GM23338 (cell line): ENCODE measurements around the gene OR2S2. TPM values are rescaled to one million over a fixed set of nuclear protein-coding genes. Genes with fewer than 3 reads are reported as not detected.

ENCODE experiments used
- ATAC-seq: fragments of 200-7000 bp; cut with Tn5 transposase; 3 replicates; pipeline ENCODE4 v1.9.1; 2020
- DNase-seq: peaks from one replicate; pipeline ENCODE4 v3.0.0-alpha.2; 2015; ENCODE audit warnings: low spot score
- H2AFZ ChIP-seq: fragments of 200-600 bp; sonication (generic); 2 replicates; pipeline ENCODE4 v1.8.0; 2016; ENCODE audit warnings: antibody characterized with exemption, mild to moderate bottlenecking, moderate library complexity
- H3F3A ChIP-seq: fragments of 200-600 bp; sonication (generic); replicated peaks from 2 replicates; pipeline ENCODE4 v1.8.0; 2017; ENCODE audit warnings: antibody characterized with exemption, mixed run types, low read depth
- H3K27ac ChIP-seq: fragments of 200-600 bp; sonication (generic); 2 replicates; pipeline ENCODE4 v1.6.1; 2016; ENCODE audit warnings: low read depth
- H3K27me3 ChIP-seq: fragments of 200-600 bp; sonication (generic); 2 replicates; pipeline ENCODE4 v1.8.0; 2016; ENCODE audit warnings: mild to moderate bottlenecking, mixed run types, moderate library complexity; ENCODE audit not compliant: insufficient read depth
- H3K36me3 ChIP-seq: fragments of 200-600 bp; sonication (generic); 2 replicates; pipeline ENCODE4 v1.8.0; 2016; ENCODE audit warnings: mild to moderate bottlenecking; ENCODE audit not compliant: insufficient read depth
- H3K4me1 ChIP-seq: fragments of 200-600 bp; sonication (generic); 2 replicates; pipeline ENCODE4 v1.8.0; 2016; ENCODE audit warnings: mild to moderate bottlenecking, moderate library complexity; ENCODE audit not compliant: insufficient read depth
- H3K4me2 ChIP-seq: fragments of 200-600 bp; sonication (generic); 2 replicates; pipeline ENCODE4 v1.7.1; 2017; ENCODE audit warnings: mixed run types
- H3K4me3 ChIP-seq: fragments of 200-600 bp; sonication (generic); 2 replicates; pipeline ENCODE4 v1.6.1; 2016; ENCODE audit warnings: mixed run types
- H3K79me2 ChIP-seq: fragments of 200-600 bp; sonication (generic); replicated peaks from 2 replicates; pipeline ENCODE4 v1.8.0; 2017; ENCODE audit warnings: mild to moderate bottlenecking; ENCODE audit not compliant: insufficient read depth
- H3K9me2 ChIP-seq: fragments of 200-600 bp; sonication (generic); 2 replicates; pipeline ENCODE4 v1.8.0; 2017; ENCODE audit not compliant: insufficient read depth
- H4K20me1 ChIP-seq: fragments of 200-600 bp; sonication (generic); replicated peaks from 2 replicates; pipeline ENCODE4 v1.8.0; 2017; ENCODE audit warnings: mild to moderate bottlenecking; ENCODE audit not compliant: insufficient read depth
- H3K27ac Mint-ChIP-seq: 2 replicates; pipeline ENCODE4 v1.8.0; 2020; ENCODE audit warnings: inconsistent platforms, mild to moderate bottlenecking, moderate library complexity, mixed read lengths
- H3K27me3 Mint-ChIP-seq: 3 replicates; pipeline ENCODE4 v1.8.0; 2022; ENCODE audit warnings: low read depth, mild to moderate bottlenecking, moderate library complexity, mixed read lengths, inconsistent platforms; ENCODE audit not compliant: insufficient read depth, poor library complexity
- H3K36me3 Mint-ChIP-seq: 3 replicates; pipeline ENCODE4 v1.8.0; 2021; ENCODE audit warnings: low read depth, mild to moderate bottlenecking, inconsistent platforms, moderate library complexity, mixed read lengths
- H3K4me1 Mint-ChIP-seq: 3 replicates; pipeline ENCODE4 v1.8.0; 2020; ENCODE audit warnings: mild to moderate bottlenecking, inconsistent platforms, mixed read lengths
- H3K4me3 Mint-ChIP-seq: 3 replicates; pipeline ENCODE4 v1.8.0; 2021; ENCODE audit warnings: moderate library complexity, mild to moderate bottlenecking, inconsistent platforms, mixed read lengths
- H3K9me3 Mint-ChIP-seq: 3 replicates; pipeline ENCODE4 v1.8.0; 2020; ENCODE audit warnings: moderate library complexity, mild to moderate bottlenecking, inconsistent platforms, mixed read lengths
- CREB1 ChIP-seq: fragments of 250-450 bp; sonication (Bioruptor Pico); IDR thresholded peaks from 2 replicates; pipeline ENCODE4 v1.5.0; 2020; ENCODE audit warnings: low read depth, mild to moderate bottlenecking, moderate library complexity
- CTCF ChIP-seq, 2 experiments: fragments of 200-600 bp in 1 of 2; sonication (generic) in 1 of 2; conservative IDR thresholded peaks; 2 replicates each; pipeline versions ENCODE4 v1.5.1 to v1.6.1; 2016 to 2017; ENCODE audit warnings: antibody characterized with exemption in 2 of 2, low read depth in 2 of 2, mild to moderate bottlenecking in 2 of 2, moderate library complexity in 1 of 2
- EZH2 ChIP-seq: fragments of 200-600 bp; sonication (generic); IDR thresholded peaks from one replicate; pipeline ENCODE4 v1.8.0; 2017; ENCODE audit warnings: antibody characterized with exemption, mild to moderate bottlenecking, low read depth; ENCODE audit not compliant: unreplicated experiment
- EZH2phosphoT487 ChIP-seq: fragments of 200-600 bp; sonication (generic); IDR thresholded peaks from one replicate; pipeline ENCODE4 v1.8.1; 2018; ENCODE audit warnings: antibody characterized with exemption; ENCODE audit not compliant: unreplicated experiment
- JUNB ChIP-seq: IDR thresholded peaks from one replicate; pipeline ENCODE4 v1.6.1; 2016; ENCODE audit warnings: antibody characterized with exemption; ENCODE audit not compliant: unreplicated experiment
- NANOG ChIP-seq: IDR thresholded peaks from 2 replicates; pipeline ENCODE4 v1.6.1; 2016; ENCODE audit warnings: antibody characterized with exemption, borderline replicate concordance
- POLR2AphosphoS5 ChIP-seq: IDR thresholded peaks from 2 replicates; pipeline ENCODE4 v1.6.1; 2016; ENCODE audit warnings: antibody characterized with exemption, low read depth
- STAT1 ChIP-seq: IDR thresholded peaks from one replicate; pipeline ENCODE4 v1.6.1; 2016; ENCODE audit warnings: antibody characterized with exemption; ENCODE audit not compliant: unreplicated experiment
- ZNF114 ChIP-seq: fragments of 250-450 bp; sonication (Bioruptor Pico); IDR thresholded peaks from 2 replicates; pipeline ENCODE4 v1.5.0; 2020; ENCODE audit warnings: mild to moderate bottlenecking, moderate library complexity
- ZNF331 ChIP-seq: fragments of 250-450 bp; sonication (Bioruptor Pico); IDR thresholded peaks from 2 replicates; pipeline ENCODE4 v1.5.0; 2020; ENCODE audit warnings: low read depth, mild to moderate bottlenecking, moderate library complexity
- ZNF462 ChIP-seq: fragments of 250-450 bp; sonication (Bioruptor Pico); IDR thresholded peaks from 2 replicates; pipeline ENCODE4 v1.5.0; 2020; ENCODE audit warnings: mild to moderate bottlenecking, moderate library complexity
- polyA plus RNA-seq: library from polyadenylated mRNA; unstranded; fragments of >200 nt; fragmentation: Nextera tagmentation; extraction: Ambion mirVana; gene quantifications from 2 replicates; pipeline ENCODE4 v1.2.1, GENCODE V29; 2016
- total RNA-seq: library from RNA; depleted of rRNA; stranded (reverse); fragments of >200 nt; shearing (Covaris generic); gene quantifications from 2 replicates; pipeline ENCODE4 v1.2.3, GENCODE V29; 2014
- TF ChIP-seq, protein P1 (sequence below): IDR thresholded peaks from 2 replicates; pipeline ENCODE4 v1.6.1; 2016; ENCODE audit warnings: antibody characterized with exemption
- TF ChIP-seq, protein P2 (sequence below): IDR thresholded peaks from one replicate; pipeline ENCODE4 v1.6.1; 2018; ENCODE audit warnings: antibody characterized with exemption; ENCODE audit not compliant: unreplicated experiment

OR2S2 gene
- total and polyA plus RNA-seq, 2 experiments from 2014 or later = not detected

GRCh38 chr9:35967042-35967441 lies 9.1 kb upstream of the OR2S2 start:
- H3K4me1 ChIP-seq = no peaks in the 10 kb centered on the region; the same call in 1 of the 2 replicates
- H3K36me3 ChIP-seq = no peaks in the 10 kb centered on the region
- TF ChIP-seq ZNF462 (CRISPR knock-in tag) (no peak), EZH2phosphoT487 (no peak), ZNF114 (CRISPR knock-in tag) (no peak), NANOG (no peak), EZH2 (no peak), JUNB (no peak), POLR2AphosphoS5 (no peak), CREB1 (no peak), CTCF (conservative IDR thresholded peaks at IDR 0.05; ENCODE audit: low read depth in 2 of 2) (no peak), STAT1 (no peak), ZNF331 (CRISPR knock-in tag) (no peak)
- TF ChIP-seq, protein P1, sequence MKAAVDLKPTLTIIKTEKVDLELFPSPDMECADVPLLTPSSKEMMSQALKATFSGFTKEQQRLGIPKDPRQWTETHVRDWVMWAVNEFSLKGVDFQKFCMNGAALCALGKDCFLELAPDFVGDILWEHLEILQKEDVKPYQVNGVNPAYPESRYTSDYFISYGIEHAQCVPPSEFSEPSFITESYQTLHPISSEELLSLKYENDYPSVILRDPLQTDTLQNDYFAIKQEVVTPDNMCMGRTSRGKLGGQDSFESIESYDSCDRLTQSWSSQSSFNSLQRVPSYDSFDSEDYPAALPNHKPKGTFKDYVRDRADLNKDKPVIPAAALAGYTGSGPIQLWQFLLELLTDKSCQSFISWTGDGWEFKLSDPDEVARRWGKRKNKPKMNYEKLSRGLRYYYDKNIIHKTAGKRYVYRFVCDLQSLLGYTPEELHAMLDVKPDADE = no peak
- TF ChIP-seq, protein P2, sequence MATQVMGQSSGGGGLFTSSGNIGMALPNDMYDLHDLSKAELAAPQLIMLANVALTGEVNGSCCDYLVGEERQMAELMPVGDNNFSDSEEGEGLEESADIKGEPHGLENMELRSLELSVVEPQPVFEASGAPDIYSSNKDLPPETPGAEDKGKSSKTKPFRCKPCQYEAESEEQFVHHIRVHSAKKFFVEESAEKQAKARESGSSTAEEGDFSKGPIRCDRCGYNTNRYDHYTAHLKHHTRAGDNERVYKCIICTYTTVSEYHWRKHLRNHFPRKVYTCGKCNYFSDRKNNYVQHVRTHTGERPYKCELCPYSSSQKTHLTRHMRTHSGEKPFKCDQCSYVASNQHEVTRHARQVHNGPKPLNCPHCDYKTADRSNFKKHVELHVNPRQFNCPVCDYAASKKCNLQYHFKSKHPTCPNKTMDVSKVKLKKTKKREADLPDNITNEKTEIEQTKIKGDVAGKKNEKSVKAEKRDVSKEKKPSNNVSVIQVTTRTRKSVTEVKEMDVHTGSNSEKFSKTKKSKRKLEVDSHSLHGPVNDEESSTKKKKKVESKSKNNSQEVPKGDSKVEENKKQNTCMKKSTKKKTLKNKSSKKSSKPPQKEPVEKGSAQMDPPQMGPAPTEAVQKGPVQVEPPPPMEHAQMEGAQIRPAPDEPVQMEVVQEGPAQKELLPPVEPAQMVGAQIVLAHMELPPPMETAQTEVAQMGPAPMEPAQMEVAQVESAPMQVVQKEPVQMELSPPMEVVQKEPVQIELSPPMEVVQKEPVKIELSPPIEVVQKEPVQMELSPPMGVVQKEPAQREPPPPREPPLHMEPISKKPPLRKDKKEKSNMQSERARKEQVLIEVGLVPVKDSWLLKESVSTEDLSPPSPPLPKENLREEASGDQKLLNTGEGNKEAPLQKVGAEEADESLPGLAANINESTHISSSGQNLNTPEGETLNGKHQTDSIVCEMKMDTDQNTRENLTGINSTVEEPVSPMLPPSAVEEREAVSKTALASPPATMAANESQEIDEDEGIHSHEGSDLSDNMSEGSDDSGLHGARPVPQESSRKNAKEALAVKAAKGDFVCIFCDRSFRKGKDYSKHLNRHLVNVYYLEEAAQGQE = no peak
- no peak overlapping the region for H2AFZ ChIP-seq
- H3K27ac Mint-ChIP-seq = no peak overlapping the region
- H3K9me3 Mint-ChIP-seq = no peaks in the 10 kb centered on the region
- no peak overlapping the region for H3K4me3 Mint-ChIP-seq
- no peaks in the 10 kb centered on the region for H3F3A ChIP-seq
- peaks cover 18% of the 10 kb centered on the region for H3K27me3 ChIP-seq
- peaks cover 8% of the 10 kb centered on the region for H3K27me3 Mint-ChIP-seq
- H3K4me1 Mint-ChIP-seq = peaks cover 7% of the 10 kb centered on the region
- H3K4me2 ChIP-seq = no peak overlapping the region
- no peaks in the 10 kb centered on the region for H3K79me2 ChIP-seq
- no peak for ATAC-seq
- no peaks in the 10 kb centered on the region for H3K9me2 ChIP-seq
- no peaks in the 10 kb centered on the region for H4K20me1 ChIP-seq
- DNase-seq = no peak
- H3K4me3 ChIP-seq = no peak overlapping the region
- no peak overlapping the region for H3K27ac ChIP-seq
- no peaks in the 10 kb centered on the region for H3K36me3 Mint-ChIP-seq
